IMR-90 (cell line): ENCODE measurements around the gene UQCRC1.
"Not testable (repeated sequence)": the region's sequence is repeated elsewhere in the genome, so short reads cannot be mapped to it uniquely, and the experiment has no call there.

Experiments used
- MAFK ChIP-seq: IDR thresholded peaks from 2 replicates; pipeline ENCODE4 v1.6.1; 2012; ENCODE audit warnings: low read depth, low read length, improper control_type of control experiment
- POLR2A ChIP-seq: IDR thresholded peaks from 2 replicates; pipeline ENCODE4 v1.6.1; 2012; ENCODE audit warnings: mild to moderate bottlenecking, low read depth, low read length
- RCOR1 ChIP-seq: IDR thresholded peaks from 2 replicates; pipeline ENCODE4 v1.6.1; 2012; ENCODE audit warnings: mild to moderate bottlenecking, low read length, improper control_type of control experiment; ENCODE audit not compliant: insufficient replicate concordance

GRCh38 chr3:48551651-48552050, 57.8 kb downstream of the UQCRC1 start:
- not testable (repeated sequence) for TF ChIP-seq RCOR1, POLR2A, MAFK
